GM18909 (cell line): ENCODE measurements around the gene IQCN.

ENCODE experiments used
- ATAC-seq: cut with Tn5 transposase; IDR thresholded peaks from one replicate; pipeline ENCODE4 v1.9.1; 2021; ENCODE audit warnings: mild to moderate bottlenecking; ENCODE audit not compliant: unreplicated experiment, poor library complexity

Gene IQCN

DNA sequence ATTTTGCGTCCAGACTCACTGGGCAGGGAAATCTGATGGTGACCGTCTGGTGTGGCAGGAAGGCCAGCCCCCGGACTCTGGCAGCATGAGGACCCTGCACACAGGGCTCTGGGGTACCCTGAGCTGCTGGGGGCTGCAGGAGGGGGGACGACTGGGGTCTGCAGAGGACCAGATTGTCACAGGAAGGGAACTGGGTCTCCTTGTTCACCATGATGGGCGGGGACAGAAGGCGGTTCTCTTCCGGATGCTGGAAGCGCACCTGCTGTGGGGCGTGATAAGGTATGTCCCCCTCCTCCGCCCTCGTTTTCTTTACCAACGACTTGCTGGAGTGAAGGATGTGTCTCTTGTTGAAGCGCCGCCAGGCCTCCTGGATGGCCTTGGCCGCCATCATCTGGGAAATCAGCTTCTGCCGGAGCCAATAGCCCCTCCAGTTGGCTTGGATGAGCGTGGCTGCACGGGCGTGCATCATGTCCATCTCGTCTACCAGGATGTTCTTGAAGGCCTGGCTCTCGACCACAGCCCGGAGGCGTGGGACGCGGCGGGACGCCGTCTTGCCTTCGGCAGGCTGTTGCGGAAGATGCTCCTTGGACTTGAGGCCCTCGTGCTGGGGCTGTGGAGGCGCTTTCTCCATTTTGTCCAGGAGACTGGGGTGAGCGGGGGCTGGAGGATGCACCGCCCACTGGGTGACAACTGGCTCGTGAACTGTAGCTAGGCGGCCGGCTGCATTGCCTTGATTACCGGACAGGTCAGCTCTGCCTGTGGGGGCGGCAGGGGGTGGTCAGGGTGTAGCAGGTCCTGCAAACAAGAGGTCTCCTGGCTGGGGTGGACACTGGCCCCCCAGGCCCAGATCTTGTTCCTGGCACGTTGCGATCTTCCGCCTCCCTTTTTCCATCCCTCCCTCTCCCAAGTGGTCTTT lies 7.2 kb downstream of the IQCN start:
- ATAC-seq, result no peak

DNA sequence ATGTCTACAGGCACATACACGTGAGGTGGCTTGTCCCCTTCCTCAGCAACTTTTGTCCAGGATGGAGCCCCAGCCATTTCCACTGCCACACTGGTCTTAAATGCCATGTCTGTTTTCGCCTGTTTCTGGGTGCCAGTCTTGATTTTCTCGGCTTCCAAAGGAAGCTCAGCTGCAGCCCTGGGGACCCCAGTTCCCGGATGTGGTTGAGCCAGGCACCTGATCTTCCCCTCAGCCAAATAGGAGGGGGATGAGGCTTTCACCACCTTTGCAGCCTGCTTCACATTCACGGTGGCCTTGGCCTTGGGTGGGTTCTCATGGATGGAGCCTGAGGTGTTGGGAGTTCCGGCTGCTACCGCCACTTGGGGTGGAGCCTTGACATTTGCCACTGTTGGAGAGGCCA lies 8.7 kb downstream of the IQCN start:
- no peak for ATAC-seq

DNA sequence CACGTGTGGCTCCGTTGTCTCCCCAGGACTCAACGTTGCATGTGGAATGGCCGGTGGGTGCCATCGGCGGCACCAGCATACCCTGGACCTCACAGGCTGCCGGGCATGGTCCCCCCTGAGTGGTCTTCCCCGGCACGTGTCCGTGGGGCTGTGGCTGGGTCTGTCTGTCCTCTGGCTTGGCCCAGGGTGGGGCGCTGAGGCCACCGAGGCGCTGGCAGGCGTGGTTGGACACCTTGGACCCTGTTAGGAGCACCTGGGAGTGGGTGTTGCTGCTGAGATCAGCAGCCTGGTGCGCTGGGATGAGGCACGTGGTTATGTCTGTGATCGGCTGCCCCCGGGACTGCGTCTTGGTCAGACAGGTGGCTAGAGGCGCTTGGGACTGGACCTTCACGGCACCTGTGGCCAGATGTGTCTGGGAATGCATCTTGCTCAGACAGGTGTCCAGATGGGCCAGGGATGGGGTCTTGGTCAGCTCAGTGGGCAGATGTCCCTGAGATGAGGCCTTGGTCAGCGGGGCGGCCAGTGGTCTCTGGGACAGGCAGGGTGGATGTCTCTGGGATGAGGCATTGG lies 9.2 kb downstream of the IQCN start:
- ATAC-seq, result no peak

GRCh38 chr19:18264137-18264854 lies 10.0 kb downstream of the IQCN start:
- ATAC-seq, result no peak

- ATAC-seq, result no peak
These were observed 10.7 kb downstream of the IQCN start for GRCh38 chr19:18263324-18264136.

GRCh38 chr19:18262917-18263316 lies 11.3 kb downstream of the IQCN start:
- no peak for ATAC-seq

DNA sequence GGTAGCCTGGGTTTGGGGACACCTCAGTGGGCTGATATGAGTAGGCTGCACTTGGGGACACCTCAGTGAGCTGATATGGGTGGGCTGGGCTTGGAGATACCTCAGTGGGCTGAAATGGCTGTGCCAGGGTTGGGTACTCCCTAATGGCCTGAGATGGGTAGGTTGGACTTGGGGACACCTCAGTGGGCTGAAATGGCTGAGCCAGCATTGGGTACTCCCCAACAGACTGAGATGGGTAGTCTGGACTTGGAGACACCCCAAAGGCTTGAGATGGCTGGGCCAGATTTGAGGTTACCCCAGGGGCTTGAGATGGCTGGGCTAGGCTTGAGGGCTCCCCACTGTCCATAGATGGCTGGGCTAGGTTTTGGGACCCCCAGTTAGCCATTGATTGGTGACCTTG lies 12.1 kb downstream of the IQCN start:
- ATAC-seq, result no peak

DNA sequence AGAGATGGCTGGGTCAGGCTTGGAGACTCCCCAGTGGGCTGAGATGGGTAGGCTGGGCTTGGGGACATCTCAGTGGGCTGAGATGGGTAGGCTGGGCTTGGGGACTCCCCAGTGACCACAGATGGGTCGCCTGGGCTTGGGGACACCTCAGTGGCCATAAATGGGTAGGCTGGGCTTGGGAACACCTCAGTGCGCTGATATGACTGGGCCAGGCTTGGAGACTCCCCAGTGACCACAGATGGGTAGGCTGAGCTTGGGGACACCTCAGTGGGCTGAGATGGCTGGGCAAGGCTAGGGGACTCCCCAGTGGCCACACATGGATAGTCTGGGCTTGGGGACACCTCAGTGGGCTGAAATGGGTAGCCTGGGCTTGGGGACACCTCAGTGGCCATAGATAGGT lies 12.8 kb downstream of the IQCN start:
- ATAC-seq, result no peak

DNA sequence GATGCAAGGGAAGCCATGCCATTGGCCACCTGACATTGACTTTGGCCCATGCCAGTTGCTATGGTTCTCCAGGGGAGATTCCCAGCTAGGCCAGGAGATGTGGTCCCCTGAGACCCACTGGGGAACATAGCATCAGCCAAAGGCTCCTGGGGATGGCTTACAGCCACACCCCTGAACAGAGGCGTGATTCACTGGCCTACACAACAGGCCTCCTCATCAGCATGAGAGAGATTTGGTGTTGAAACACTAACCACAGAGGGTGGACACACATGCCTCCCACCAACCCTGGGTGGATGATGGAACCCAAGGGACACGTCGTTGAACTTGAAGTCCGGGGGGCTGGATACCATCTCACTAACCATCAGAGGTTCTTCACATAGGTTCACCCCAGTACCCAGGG lies 14.4 kb downstream of the IQCN start:
- no peak for ATAC-seq

DNA sequence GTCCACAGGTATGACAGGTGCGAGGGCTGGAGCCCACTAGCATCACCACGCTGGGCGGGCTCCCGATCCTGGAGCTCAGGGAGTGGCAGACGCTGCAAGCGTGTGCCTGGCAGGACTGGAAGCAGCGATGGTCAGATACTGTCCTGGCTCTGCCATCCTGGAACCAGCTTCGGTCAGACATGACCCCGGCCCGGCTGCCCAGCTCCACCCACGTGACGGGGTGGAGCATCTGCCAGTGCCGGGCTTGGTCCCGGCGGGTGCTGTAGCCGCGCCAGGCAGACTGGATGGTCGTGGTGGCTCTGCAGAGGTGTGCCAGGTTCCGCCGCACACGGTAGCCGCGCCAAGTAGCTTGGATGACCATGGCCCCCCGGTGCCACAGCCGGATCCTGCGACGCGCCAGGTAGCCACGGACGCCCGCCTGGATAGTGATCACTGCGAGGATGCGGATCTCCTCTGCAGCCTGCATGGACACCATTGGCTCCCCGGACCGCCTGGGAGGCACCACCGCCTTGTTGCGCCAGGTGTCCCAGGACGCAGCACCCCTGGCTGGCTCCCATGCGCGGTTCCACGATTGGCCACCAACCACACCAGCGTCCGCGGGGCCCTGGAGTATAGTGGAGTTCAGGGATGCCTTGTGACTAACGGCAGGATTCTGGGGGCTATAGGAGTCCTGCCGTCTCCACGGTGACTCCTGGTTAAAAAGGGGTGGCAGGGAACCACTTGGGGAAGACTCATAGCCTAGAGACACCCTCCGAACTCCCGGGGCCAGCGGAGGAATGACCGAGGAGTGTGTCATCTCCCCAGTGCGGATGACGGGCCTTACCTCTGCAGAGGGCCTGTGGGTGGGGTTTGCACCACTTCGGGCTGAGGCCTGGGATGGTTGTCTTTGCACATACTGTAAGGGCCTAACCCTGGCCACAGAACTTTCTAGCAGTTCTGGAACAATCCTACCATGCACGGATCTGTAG lies 16.5 kb downstream of the IQCN start:
- ATAC-seq, result no peak

GRCh38 chr19:18254546-18255503 lies 19.4 kb downstream of the IQCN start:
- no peak for ATAC-seq

DNA sequence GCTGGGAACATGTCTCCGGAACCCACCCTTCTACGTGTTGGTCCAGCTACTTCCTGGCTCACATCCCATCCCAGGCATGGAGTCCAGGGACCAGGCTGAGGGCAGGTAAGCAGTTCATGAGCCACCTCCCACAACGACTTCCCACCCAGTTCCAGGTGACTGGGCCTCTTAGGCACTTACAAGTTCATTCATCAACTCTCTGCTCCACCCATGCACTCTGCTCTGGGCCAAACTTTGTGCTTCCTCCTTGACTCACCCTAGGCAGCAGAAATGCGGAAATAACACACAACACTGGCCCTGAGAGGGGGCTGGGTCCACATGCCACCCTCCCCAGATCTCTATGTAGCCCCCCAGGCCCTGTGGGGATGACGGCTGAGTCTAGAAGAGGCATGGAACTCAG lies 20.5 kb downstream of the IQCN start:
- ATAC-seq, result no peak

DNA sequence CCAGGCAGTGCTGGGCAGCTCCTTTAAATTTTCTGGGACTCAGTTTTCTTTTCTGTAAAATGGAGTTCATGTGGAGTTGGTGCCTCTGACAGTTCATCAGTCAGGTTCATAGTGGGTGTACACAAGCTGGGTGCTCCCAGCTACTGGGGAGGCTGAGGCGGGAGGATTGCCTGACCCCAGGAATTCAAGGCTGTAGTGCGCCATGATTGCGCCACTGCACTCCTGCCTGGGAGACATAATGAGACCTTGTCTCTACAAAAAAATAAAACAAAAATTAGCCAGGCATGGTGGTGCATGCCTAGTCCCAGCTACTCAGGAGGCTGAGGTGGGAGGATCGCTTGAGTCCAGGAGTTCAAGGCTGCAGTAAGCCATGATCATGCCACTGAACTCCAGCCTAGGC lies 21.1 kb downstream of the IQCN start:
- ATAC-seq, result no peak

GRCh38 chr19:18252370-18252717 lies 21.9 kb downstream of the IQCN start:
- ATAC-seq, result no peak

DNA sequence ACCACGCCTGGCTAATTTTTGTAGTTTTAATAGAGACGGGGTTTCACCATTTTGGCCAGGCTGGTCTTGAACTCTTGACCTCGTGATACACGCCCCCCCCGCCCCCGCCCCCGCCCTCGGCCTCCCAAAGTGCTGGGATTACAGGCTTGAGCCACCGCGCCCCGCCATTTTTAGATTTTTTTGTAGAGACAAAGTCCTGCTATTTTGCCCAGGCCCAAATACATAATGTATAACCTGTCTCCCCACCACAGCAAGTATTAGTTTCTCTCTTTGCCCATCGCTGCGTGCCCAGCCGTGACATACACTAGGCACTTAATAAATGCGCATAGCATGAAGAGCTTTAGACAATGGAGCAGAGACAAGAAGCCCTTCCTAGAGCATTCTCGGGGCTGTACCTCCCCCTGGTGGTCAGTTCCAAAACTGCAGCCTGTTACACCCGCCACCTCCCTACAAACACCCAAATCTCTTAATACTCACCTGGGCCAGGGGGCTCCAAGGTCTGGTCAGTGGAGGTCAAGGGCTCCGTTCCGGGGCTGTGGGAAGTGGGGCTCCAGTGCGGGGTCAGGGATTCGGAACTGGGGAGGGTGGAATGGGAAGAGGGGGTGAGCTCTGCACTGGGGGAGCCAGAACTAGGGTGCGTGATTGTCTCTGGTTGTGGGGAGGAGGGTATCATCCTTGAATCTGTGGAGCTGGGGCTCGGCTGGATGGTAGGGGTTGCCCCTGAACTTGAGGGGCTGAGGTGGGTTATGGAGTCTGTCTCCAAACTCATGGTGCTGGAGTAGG lies 22.5 kb downstream of the IQCN start:
- ATAC-seq, result no peak

DNA sequence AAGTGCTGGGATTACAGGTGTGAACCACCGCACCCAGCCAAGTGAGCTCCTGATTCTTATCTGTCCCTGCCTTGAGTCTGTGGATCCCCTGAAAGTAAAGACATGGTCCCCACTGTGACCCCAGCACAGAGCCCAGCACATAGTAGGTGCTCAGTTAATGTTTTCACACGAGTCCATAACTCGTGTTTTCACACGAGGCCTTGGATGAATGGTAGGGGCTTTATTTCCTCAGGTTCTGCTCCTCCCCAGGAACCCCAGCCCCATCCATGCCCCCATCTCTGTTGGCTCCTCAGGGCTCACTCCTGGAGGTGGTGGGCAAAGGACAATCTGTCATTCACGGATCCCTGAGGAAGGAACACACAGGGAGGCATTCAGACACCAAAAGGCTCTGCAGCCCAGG lies 24.4 kb downstream of the IQCN start:
- ATAC-seq, result no peak

- no peak for ATAC-seq
These were observed 29.0 kb downstream of the IQCN start for GRCh38 chr19:18245297-18245696.

DNA sequence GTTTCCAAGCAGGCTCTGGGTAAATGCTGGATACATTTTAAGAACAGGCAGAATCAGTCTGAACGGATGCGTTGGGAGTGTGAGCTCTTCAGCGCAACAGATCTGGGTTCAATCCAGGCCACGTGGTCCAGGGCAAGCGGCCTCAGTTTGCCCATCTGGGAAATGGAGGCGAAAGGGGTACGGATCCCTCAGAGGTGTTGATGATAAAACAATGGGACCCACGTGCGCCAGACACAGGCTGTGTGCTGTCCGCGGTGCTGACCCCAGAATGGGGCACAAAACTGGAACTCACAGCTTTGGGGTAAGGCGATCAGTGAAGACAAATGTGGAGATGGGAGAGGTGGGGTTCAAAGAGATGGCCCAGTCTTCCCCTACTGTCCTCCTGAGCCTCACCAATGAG lies 34.9 kb downstream of the IQCN start:
- no peak for ATAC-seq
